ENCODE measurements around the gene ZNF502. TPM values are rescaled to one million over a fixed set of nuclear protein-coding genes. Genes with fewer than 3 reads are reported as not detected.

Gene ZNF502
- total and polyA plus RNA-seq, 2 of the 13 experiments (the other 11 are each of a cell fraction or from before 2014, with no cell fraction given), result not detected

DNA sequence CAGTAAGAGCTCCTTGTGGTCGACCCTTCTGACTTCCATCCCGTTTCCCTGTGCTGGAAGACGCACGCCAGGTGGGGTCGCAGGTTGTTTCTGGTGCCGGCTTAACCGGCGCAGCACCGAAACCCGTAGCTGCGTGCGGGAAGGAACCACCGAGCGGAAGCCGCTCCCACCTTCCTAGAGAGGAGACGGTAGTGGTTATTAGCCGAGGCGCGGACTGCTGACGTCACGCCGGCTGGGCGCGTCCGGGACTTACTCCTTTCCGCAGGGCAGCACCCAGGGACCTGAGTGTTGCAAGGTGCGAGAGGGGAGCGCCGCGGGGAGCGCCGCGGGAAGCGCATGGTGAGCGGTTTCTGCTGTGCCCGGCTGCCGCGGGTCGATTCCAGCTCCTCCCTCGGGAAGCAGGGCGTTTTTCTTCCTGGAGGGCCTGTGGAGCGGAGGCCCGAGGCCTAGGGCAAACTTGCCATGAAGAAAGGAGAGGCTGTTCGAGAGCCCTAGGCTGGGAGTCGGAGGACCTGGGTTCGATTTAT is 17.0 kb downstream of the ZNF502 start, which contains the start of gene ZNF501 (continued):
- TF ChIP-seq SAP130 (CRISPR knock-in tag; IDR thresholded peaks at IDR 0.05; ENCODE audit: low read depth) (peak; percentile 98), JUN (CRISPR knock-in tag; IDR thresholded peaks at IDR 0.05) (peak; percentile 32; the same call in 1 of the 2 replicates), POLR2AphosphoS2 (IDR thresholded peaks at IDR 0.05; ENCODE audit: low read depth, low read length) (no peak), ZNF180 (CRISPR knock-in tag; IDR thresholded peaks at IDR 0.05; ENCODE audit: borderline replicate concordance, low read depth) (no peak; the same call in 1 of the 2 replicates), MXD4 (CRISPR knock-in tag; IDR thresholded peaks at IDR 0.05) (0 out of 2 replicates have a peak, but pooled peaks have one; percentile 50), RARA (CRISPR knock-in tag; IDR thresholded peaks at IDR 0.05) (peak; percentile 44), RAD51 (IDR thresholded peaks at IDR 0.05; ENCODE audit: borderline replicate concordance) (no peak), CBX2 (IDR thresholded peaks at IDR 0.05; ENCODE audit: low read depth, low read length) (no peak), CBX2 (CRISPR knock-in tag; IDR thresholded peaks at IDR 0.05; ENCODE audit: low read depth) (no peak), KLF9 (CRISPR knock-in tag; IDR thresholded peaks at IDR 0.05; ENCODE audit: low read depth) (no peak), HDAC2 (CRISPR knock-in tag; IDR thresholded peaks at IDR 0.05) (peak; percentile 90), MTA1 (CRISPR knock-in tag; IDR thresholded peaks at IDR 0.05; ENCODE audit: borderline replicate concordance) (0 out of 2 replicates have a peak, but pooled peaks have one; percentile 42), ZNF207 (IDR thresholded peaks at IDR 0.05; ENCODE audit: borderline replicate concordance) (no peak), ZNF44 (CRISPR knock-in tag; IDR thresholded peaks at IDR 0.05) (no peak), PHF20 (CRISPR knock-in tag; IDR thresholded peaks at IDR 0.05) (peak; percentile 99), SOX5 (CRISPR knock-in tag; IDR thresholded peaks at IDR 0.05; ENCODE audit: borderline replicate concordance) (peak; percentile 58; the same call in 1 of the 2 replicates)
- TF ChIP-seq, protein P1, sequence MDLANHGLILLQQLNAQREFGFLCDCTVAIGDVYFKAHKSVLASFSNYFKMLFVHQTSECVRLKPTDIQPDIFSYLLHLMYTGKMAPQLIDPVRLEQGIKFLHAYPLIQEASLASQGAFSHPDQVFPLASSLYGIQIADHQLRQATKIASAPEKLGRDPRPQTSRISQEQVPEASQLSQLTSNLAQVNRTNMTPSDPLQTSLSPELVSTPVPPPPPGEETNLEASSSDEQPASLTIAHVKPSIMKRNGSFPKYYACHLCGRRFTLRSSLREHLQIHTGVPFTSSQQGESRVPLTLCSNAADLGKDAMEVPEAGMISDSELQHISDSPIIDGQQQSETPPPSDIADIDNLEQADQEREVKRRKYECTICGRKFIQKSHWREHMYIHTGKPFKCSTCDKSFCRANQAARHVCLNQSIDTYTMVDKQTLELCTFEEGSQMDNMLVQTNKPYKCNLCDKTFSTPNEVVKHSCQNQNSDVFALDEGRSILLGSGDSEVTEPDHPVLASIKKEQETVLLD (CRISPR knock-in tag; IDR thresholded peaks at IDR 0.05; ENCODE audit: low read depth), result peak; percentile 53
- TF ChIP-seq, protein P2, sequence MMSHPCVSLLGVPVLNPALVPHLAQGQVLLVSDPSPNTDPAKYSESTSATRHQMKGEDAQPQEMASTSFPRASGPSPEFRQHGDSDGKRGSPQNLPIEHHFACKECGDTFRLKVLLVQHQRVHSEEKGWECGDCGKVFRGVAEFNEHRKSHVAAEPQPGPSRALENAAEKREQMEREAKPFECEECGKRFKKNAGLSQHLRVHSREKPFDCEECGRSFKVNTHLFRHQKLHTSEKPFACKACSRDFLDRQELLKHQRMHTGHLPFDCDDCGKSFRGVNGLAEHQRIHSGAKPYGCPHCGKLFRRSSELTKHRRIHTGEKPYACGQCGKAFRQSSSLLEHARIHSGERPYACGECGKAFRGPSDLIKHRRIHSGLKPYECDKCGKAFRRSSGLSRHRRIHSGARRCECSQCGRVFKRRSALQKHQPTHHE (CRISPR knock-in tag; IDR thresholded peaks at IDR 0.05; ENCODE audit: borderline replicate concordance), result peak; percentile 92; the same call in 1 of the 2 replicates
- TF ChIP-seq, protein P3, sequence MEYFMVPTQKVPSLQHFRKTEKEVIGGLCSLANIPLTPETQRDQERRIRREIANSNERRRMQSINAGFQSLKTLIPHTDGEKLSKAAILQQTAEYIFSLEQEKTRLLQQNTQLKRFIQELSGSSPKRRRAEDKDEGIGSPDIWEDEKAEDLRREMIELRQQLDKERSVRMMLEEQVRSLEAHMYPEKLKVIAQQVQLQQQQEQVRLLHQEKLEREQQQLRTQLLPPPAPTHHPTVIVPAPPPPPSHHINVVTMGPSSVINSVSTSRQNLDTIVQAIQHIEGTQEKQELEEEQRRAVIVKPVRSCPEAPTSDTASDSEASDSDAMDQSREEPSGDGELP (IDR thresholded peaks at IDR 0.05; ENCODE audit: borderline replicate concordance, low read depth), result peak; percentile 66; the same call in 1 of the 2 replicates
- TF ChIP-seq, protein P4, sequence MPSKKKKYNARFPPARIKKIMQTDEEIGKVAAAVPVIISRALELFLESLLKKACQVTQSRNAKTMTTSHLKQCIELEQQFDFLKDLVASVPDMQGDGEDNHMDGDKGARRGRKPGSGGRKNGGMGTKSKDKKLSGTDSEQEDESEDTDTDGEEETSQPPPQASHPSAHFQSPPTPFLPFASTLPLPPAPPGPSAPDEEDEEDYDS (CRISPR knock-in tag; IDR thresholded peaks at IDR 0.05), result peak; percentile 94
- TF ChIP-seq, protein P5, sequence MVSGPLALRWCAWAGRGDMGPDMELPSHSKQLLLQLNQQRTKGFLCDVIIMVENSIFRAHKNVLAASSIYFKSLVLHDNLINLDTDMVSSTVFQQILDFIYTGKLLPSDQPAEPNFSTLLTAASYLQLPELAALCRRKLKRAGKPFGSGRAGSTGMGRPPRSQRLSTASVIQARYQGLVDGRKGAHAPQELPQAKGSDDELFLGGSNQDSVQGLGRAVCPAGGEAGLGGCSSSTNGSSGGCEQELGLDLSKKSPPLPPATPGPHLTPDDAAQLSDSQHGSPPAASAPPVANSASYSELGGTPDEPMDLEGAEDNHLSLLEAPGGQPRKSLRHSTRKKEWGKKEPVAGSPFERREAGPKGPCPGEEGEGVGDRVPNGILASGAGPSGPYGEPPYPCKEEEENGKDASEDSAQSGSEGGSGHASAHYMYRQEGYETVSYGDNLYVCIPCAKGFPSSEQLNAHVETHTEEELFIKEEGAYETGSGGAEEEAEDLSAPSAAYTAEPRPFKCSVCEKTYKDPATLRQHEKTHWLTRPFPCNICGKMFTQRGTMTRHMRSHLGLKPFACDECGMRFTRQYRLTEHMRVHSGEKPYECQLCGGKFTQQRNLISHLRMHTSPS (CRISPR knock-in tag; IDR thresholded peaks at IDR 0.05; ENCODE audit: low read depth), result no peak
- TF ChIP-seq, protein P6, sequence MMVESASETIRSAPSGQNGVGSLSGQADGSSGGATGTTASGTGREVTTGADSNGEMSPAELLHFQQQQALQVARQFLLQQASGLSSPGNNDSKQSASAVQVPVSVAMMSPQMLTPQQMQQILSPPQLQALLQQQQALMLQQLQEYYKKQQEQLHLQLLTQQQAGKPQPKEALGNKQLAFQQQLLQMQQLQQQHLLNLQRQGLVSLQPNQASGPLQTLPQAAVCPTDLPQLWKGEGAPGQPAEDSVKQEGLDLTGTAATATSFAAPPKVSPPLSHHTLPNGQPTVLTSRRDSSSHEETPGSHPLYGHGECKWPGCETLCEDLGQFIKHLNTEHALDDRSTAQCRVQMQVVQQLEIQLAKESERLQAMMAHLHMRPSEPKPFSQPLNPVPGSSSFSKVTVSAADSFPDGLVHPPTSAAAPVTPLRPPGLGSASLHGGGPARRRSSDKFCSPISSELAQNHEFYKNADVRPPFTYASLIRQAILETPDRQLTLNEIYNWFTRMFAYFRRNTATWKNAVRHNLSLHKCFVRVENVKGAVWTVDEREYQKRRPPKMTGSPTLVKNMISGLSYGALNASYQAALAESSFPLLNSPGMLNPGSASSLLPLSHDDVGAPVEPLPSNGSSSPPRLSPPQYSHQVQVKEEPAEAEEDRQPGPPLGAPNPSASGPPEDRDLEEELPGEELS (CRISPR knock-in tag; IDR thresholded peaks at IDR 0.05), result peak; percentile 42; the same call in 1 of the 2 replicates
- TF ChIP-seq, protein P7, sequence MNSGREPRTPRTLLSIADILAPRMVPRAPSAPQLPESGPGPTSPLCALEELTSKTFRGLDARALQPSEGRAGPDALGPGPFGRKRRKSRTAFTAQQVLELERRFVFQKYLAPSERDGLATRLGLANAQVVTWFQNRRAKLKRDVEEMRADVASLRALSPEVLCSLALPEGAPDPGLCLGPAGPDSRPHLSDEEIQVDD (CRISPR knock-in tag; IDR thresholded peaks at IDR 0.05; ENCODE audit: borderline replicate concordance), result no peak

Measured in HepG2 (cell line).